ENCODE measurements around the gene TASL.

DNA sequence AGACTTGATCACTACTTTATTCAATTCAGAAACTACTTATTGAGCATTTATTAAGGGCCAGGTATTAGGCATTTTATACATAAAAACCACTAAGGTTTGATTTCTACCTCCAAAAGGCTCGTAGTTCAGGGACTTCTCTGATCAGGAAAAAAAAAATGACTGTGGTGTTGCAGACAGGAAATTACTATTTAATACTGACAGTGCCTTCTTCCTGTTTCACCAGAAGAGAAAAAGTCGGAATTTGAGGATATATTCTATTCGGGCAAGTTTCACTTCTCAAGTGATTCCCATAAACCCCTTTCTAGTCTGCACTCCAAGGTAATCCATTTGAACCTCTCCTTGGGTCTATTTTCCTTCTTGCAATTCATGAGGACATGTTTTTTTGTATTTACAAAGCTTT, 15.3 kb upstream of the TASL start:
- TF ChIP-seq EZH2 (IDR thresholded peaks at IDR 0.05; ENCODE audit: borderline replicate concordance, low read depth, low read length, severe bottlenecking), result no peak
- no peak for TF ChIP-seq POLR2A (IDR thresholded peaks at IDR 0.05; ENCODE audit: low read depth, low read length)
- no peak for TF ChIP-seq POLR2AphosphoS5 (IDR thresholded peaks at IDR 0.05; ENCODE audit: insufficient read depth, low read depth, low read length)
- TF ChIP-seq CTCF (IDR thresholded peaks at IDR 0.05; ENCODE audit: extremely low read depth in 1 of 2, insufficient read depth in 1 of 2, low read depth in 1 of 2, low read length in 2 of 2), result no peak
- no peak for TF ChIP-seq FOS (IDR thresholded peaks at IDR 0.05; ENCODE audit: borderline replicate concordance, insufficient read depth, low read length)
- TF ChIP-seq, protein P1, sequence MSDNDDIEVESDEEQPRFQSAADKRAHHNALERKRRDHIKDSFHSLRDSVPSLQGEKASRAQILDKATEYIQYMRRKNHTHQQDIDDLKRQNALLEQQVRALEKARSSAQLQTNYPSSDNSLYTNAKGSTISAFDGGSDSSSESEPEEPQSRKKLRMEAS (IDR thresholded peaks at IDR 0.05; ENCODE audit: insufficient read depth, insufficient read length), result no peak
- no peak for TF ChIP-seq JUN (IDR thresholded peaks at IDR 0.05; ENCODE audit: borderline replicate concordance, insufficient read depth, insufficient read length, low read depth)
- TF ChIP-seq MYC (IDR thresholded peaks at IDR 0.05; ENCODE audit: low read depth, low read length), result no peak

Measured in endothelial cell of umbilical vein (primary cell).